Sigmoid colon (tissue), 7 donors: ENCODE results near the gene MYPN. TPM values are rescaled to one million over a fixed set of nuclear protein-coding genes. Genes with fewer than 3 reads are reported as not detected.
A peak's percentile ranks its signal among the peaks of the same experiment; 100 is the strongest.

Experiments
- DNase-seq: peaks from one replicate; pipeline ENCODE4 v3.0.0-alpha.2; 2019
- H3K27ac ChIP-seq, 4 donors: fragments of 200-600 bp; sonication (generic); one replicate each; pipeline ENCODE4 v1.5.1; 2016 to 2019; ENCODE audit warnings: mild to moderate bottlenecking in 1 of 4
- H3K27me3 ChIP-seq, 3 donors: fragments of 200-600 bp; sonication (generic); one replicate each; pipeline ENCODE4 v1.5.1; 2019; ENCODE audit warnings: mild to moderate bottlenecking in 1 of 3
- H3K36me3 ChIP-seq, 4 donors: fragments of 200-600 bp; sonication (generic); one replicate each; pipeline ENCODE4 v1.5.1; 2016 to 2019
- H3K4me1 ChIP-seq, 4 donors: fragments of 200-600 bp; sonication (generic); one replicate each; pipeline ENCODE4 v1.5.1; 2017 to 2019
- H3K4me3 ChIP-seq, 4 donors: fragments of 200-600 bp; sonication (generic); one replicate each; pipeline ENCODE4 v1.5.1; 2017 to 2019; ENCODE audit warnings: mild to moderate bottlenecking in 2 of 4, moderate library complexity in 1 of 4
- H3K9me3 ChIP-seq, 4 donors: fragments of 200-600 bp in 3 of 4; sonication (generic) in 3 of 4; one replicate each; pipeline versions ENCODE4 v1.5.1 to v1.6.1; 2013 to 2019
- EP300 ChIP-seq, 4 donors: sonication (generic); formaldehyde crosslinking; IDR thresholded peaks; one replicate each; pipeline ENCODE4 v1.6.1; 2017; ENCODE audit warnings: antibody characterized with exemption in 4 of 4
- POLR2A ChIP-seq, 2 donors: fragments of 450-650 bp; IDR thresholded peaks; one replicate each; pipeline ENCODE4 v1.6.1; 2016; ENCODE audit warnings: antibody characterized with exemption in 2 of 2, mild to moderate bottlenecking in 2 of 2, moderate library complexity in 2 of 2
- POLR2AphosphoS5 ChIP-seq, 4 donors: sonication (generic); formaldehyde crosslinking; IDR thresholded peaks; one replicate each; pipeline ENCODE4 v1.6.1; 2017; ENCODE audit warnings: antibody characterized with exemption in 4 of 4
- WGBS, 2 donors: extraction: QIAGEN DNeasy Blood & Tissue Kit; methylation state at CpG; one replicate each; pipeline ENCODE4 v1.1.7; 2013; 5-methylcytosine and 5-hydroxymethylcytosine counted together
- intact Hi-C: fragments of 100-400 bp; cut with DNase I; formaldehyde crosslinking; loops from one replicate; pipeline ENCODE4 v1.15.1; 2023
- polyA plus RNA-seq, 3 donors: library from polyadenylated mRNA; stranded (reverse); fragments of 200-250 nt; gene quantifications; one replicate each; pipeline ENCODE4 v1.2.3, GENCODE V29; 2013
- total RNA-seq, 4 donors: library from RNA; depleted of rRNA; stranded (reverse); fragments of >200 nt; gene quantifications; one replicate each; pipeline ENCODE4 v1.1.0, GENCODE V29; 2016
- TF ChIP-seq, protein P1 (sequence below), 4 experiments: fragments of 450-650 bp in 3 of 4; fragments of 200-600 bp in 1 of 4; IDR thresholded peaks; one replicate each; pipeline ENCODE4 v1.5.1; 2016 to 2019; ENCODE audit warnings: antibody characterized with exemption in 4 of 4, mild to moderate bottlenecking in 3 of 4, moderate library complexity in 2 of 4
- donor health status: healthy with polysubstance abuse.
- donor health status: Bipolar disorder and iron deficiency.
- donor health status: healthy.

MYPN gene
- total and polyA plus RNA-seq, 7 donors, result 0.23 to 1.6 (median 0.60) TPM; not detected in 4

DNA sequence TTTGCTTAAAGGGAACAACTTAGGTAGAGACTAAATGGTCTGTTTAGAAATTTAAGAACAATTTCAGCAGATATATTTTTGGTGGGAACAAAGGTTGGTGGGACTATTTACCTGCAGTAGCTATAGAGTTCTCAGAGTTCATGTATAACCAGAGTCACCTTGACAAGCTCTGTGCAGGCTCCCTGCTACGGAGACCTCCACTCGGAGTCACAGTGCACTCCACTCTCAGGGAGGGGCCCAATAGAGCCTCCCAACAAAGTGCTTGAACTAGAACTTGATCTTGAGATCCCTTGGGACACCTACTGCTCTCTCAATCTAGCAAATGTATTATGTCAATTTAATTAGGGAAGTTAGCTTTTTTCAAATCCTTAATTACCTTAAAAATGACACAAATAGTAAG, 2.3 kb downstream of the MYPN start:
- intact Hi-C loops, result no loop called here
- no peak for DNase-seq
- H3K36me3 ChIP-seq, result no peaks in the 10 kb centered on the region
- TF ChIP-seq, protein P1, sequence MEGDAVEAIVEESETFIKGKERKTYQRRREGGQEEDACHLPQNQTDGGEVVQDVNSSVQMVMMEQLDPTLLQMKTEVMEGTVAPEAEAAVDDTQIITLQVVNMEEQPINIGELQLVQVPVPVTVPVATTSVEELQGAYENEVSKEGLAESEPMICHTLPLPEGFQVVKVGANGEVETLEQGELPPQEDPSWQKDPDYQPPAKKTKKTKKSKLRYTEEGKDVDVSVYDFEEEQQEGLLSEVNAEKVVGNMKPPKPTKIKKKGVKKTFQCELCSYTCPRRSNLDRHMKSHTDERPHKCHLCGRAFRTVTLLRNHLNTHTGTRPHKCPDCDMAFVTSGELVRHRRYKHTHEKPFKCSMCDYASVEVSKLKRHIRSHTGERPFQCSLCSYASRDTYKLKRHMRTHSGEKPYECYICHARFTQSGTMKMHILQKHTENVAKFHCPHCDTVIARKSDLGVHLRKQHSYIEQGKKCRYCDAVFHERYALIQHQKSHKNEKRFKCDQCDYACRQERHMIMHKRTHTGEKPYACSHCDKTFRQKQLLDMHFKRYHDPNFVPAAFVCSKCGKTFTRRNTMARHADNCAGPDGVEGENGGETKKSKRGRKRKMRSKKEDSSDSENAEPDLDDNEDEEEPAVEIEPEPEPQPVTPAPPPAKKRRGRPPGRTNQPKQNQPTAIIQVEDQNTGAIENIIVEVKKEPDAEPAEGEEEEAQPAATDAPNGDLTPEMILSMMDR (IDR thresholded peaks at IDR 0.05), result no peak
- no peak for TF ChIP-seq POLR2AphosphoS5 (IDR thresholded peaks at IDR 0.05)
- no peak for TF ChIP-seq EP300 (IDR thresholded peaks at IDR 0.05)
- no peak for TF ChIP-seq POLR2A (IDR thresholded peaks at IDR 0.05)
- peaks cover 0 to 10% (median 5%) of the 10 kb centered on the region in 4 donors for H3K4me1 ChIP-seq
- no peak overlapping the region for H3K27ac ChIP-seq
- H3K9me3 ChIP-seq, result no peaks in the 10 kb centered on the region
- 89 to 91% methylated on average over 2 of the region's 2 CpGs for WGBS, 2 donors
- H3K27me3 ChIP-seq, result no peaks in the 10 kb centered on the region
- H3K4me3 ChIP-seq, result no peak overlapping the region

DNA sequence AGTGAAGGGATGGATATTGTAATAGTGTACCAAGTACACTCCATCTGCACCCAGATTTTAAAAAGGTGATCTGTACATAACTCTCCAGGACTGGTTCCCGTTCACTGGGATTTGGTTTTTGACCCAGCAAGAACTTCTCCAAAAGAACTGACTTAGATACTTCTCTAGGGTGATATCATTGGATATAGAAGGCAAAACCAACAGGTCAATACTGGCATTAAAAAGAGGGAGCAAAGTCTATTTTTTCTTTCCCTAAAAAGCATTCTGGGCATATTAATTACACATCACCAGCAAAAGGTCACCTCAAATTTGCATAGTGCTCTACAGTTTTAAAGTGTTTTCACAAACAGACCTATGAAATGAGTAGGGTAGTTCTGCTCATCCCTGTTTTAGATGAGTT, 3.5 kb downstream of the MYPN start:
- intact Hi-C loops, result no loop called here
- WGBS, 2 donors, result 98% methylated on average over 1 of the region's 1 CpG
- Histone ChIP-seq H3K9me3 (no peaks in the 10 kb centered on the region), H3K4me1 (peaks cover 0 to 10% (median 5%) of the 10 kb centered on the region in 4 donors), H3K36me3 (no peaks in the 10 kb centered on the region), H3K27me3 (no peaks in the 10 kb centered on the region), H3K4me3 (no peak overlapping the region), H3K27ac (no peak overlapping the region)
- DNase-seq, result no peak
- no peak for TF ChIP-seq POLR2A (IDR thresholded peaks at IDR 0.05)
- TF ChIP-seq, protein P1 (IDR thresholded peaks at IDR 0.05), result no peak

DNA sequence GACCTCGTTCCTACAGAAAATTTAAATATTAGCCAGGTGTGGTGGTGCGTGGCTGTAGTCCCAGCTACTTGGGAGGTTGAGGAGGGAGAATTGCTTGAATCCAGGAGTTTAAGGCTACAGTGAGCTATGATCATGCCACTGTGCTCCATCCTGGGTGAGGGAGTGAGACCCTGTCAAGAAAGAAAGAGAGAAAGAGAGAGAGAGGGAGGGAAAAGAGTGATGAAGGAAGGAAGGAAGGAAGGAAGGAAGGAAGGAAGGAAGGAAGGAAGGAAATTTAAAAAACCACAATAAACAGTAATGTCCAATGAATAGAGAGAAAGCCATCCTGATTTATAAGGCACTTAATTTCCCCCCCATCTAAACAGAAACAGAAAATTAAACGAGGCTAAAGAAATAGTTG, 9.4 kb downstream of the MYPN start:
- WGBS, 2 donors, result 66 to 82% methylated on average over 3 of the region's 3 CpGs
- Histone ChIP-seq H3K36me3 (no peaks in the 10 kb centered on the region), H3K27me3 (no peaks in the 10 kb centered on the region), H3K4me3 (no peak overlapping the region), H3K4me1 (no peaks in the 10 kb centered on the region), H3K27ac (no peak overlapping the region), H3K9me3 (no peaks in the 10 kb centered on the region)
- TF ChIP-seq EP300 (IDR thresholded peaks at IDR 0.05) (no peak), POLR2A (IDR thresholded peaks at IDR 0.05) (no peak), POLR2AphosphoS5 (IDR thresholded peaks at IDR 0.05) (no peak)
- TF ChIP-seq, protein P1 (IDR thresholded peaks at IDR 0.05), result no peak
- intact Hi-C loops, result no loop called here
- DNase-seq, result no peak

DNA sequence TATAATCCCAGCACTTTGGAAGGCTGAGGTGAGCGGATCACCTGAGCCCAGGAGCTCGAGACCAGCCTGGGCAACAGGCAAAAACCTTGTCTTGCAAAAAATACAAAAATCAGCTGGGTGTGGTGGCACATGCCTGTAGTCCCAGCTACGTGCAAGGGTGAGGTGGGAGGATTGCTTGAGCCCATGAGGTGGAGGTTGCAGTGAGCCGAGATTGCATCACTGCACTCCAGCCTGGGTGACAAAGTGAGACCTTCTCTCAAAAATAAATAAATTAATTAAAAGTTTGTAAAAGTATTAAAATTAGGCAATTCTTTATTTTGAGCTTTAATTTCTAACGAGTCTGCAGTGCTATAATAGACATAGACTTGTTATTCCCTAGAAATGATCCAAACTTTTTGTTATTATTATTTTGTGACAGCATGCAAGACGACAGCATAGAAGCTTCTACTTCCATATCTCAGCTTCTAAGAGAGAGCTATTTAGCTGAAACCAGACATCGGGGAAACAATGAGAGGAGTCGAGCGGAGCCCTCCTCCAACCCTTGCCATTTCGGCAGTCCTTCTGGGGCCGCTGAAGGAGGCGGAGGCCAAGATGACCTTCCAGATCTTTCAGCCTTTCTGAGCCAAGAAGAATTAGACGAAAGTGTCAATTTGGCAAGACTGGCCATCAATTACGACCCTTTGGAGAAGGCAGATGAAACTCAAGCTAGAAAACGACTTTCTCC, 11.9 kb downstream of the MYPN start:
- Histone ChIP-seq H3K27me3 (no peaks in the 10 kb centered on the region), H3K4me3 (no peak overlapping the region), H3K36me3 (no peaks in the 10 kb centered on the region), H3K9me3 (no peaks in the 10 kb centered on the region), H3K27ac (peak overlapping the region in 1 of 4 donors; percentile 45), H3K4me1 (no peaks in the 10 kb centered on the region)
- 81 to 83% methylated on average over 15 of the region's 15 CpGs for WGBS, 2 donors
- intact Hi-C loops, result no loop called here
- no peak for DNase-seq
- TF ChIP-seq POLR2A (IDR thresholded peaks at IDR 0.05), result no peak
- TF ChIP-seq, protein P1 (IDR thresholded peaks at IDR 0.05), result no peak
- no peak for TF ChIP-seq EP300 (IDR thresholded peaks at IDR 0.05)
- TF ChIP-seq POLR2AphosphoS5 (IDR thresholded peaks at IDR 0.05), result no peak

DNA sequence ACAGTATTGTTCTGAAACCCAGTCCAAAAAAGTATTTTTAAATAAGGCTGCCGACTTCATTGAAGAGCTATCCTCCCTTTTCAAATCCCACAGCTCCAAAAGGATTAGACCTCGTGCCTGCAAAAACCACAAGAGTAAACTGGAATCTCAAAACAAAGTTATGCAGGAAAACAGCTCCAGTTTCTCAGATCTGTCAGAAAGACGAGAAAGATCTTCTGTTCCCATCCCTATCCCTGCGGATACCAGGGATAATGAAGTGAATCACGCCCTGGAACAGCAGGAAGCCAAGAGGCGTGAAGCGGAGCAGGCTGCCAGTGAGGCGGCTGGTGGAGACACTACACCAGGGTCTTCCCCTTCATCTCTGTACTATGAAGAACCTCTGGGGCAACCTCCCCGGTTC, 12.6 kb downstream of the MYPN start:
- H3K4me1 ChIP-seq, result no peaks in the 10 kb centered on the region
- intact Hi-C loops, result no loop called here
- 78 to 86% methylated on average over 9 of the region's 9 CpGs for WGBS, 2 donors
- H3K4me3 ChIP-seq, result no peak overlapping the region
- no peaks in the 10 kb centered on the region for H3K9me3 ChIP-seq
- H3K27ac ChIP-seq, result peak overlapping the region in 1 of 4 donors; percentile 45
- H3K27me3 ChIP-seq, result no peaks in the 10 kb centered on the region
- no peak for DNase-seq
- H3K36me3 ChIP-seq, result no peaks in the 10 kb centered on the region
- no peak for TF ChIP-seq EP300 (IDR thresholded peaks at IDR 0.05)
- no peak for TF ChIP-seq POLR2AphosphoS5 (IDR thresholded peaks at IDR 0.05)
- TF ChIP-seq, protein P1 (IDR thresholded peaks at IDR 0.05), result no peak
- TF ChIP-seq POLR2A (IDR thresholded peaks at IDR 0.05), result no peak
